Activated naive CD4-positive, alpha-beta T cell treated with anti-CD3 and anti-CD28 coated beads, Interleukin-2, amount 50 U/mL, for 24 hours (primary cell): ENCODE results near the gene RSRC2.
A peak's percentile ranks its signal among the peaks of the same experiment; 100 is the strongest.
"Not testable (repeated sequence)": the region's sequence is repeated elsewhere in the genome, so short reads cannot be mapped to it uniquely, and the experiment has no call there.

Experiments used
- H3K27ac Mint-ChIP-seq: one replicate; pipeline ENCODE4 v1.8.0; 2021; ENCODE audit warnings: mild to moderate bottlenecking, mixed read lengths
- H3K27me3 Mint-ChIP-seq: one replicate; pipeline ENCODE4 v1.8.0; 2021; ENCODE audit warnings: mixed read lengths
- H3K36me3 Mint-ChIP-seq: one replicate; pipeline ENCODE4 v1.8.0; 2021; ENCODE audit warnings: mixed read lengths
- H3K4me1 Mint-ChIP-seq: one replicate; pipeline ENCODE4 v1.8.0; 2021; ENCODE audit warnings: mixed read lengths
- H3K4me3 Mint-ChIP-seq: one replicate; pipeline ENCODE4 v1.8.0; 2021; ENCODE audit warnings: mild to moderate bottlenecking, mixed read lengths
- H3K9me3 Mint-ChIP-seq: one replicate; pipeline ENCODE4 v1.8.0; 2021; ENCODE audit warnings: mixed read lengths

The RSRC2 gene

GRCh38 chr12:122528582-122528981 is 1.8 kb upstream of the RSRC2 start:
- Mint-ChIP-seq H3K9me3 (no peaks in the 10 kb centered on the region), H3K27ac (no peak overlapping the region), H3K4me3 (no peak overlapping the region), H3K27me3 (no peaks in the 10 kb centered on the region), H3K4me1 (peaks cover 9% of the 10 kb centered on the region), H3K36me3 (peaks cover 9% of the 10 kb centered on the region)

- H3K9me3 Mint-ChIP-seq: no peaks in the 10 kb centered on the region
- H3K36me3 Mint-ChIP-seq: peaks cover 12% of the 10 kb centered on the region
- H3K27me3 Mint-ChIP-seq: no peaks in the 10 kb centered on the region
- H3K4me3 Mint-ChIP-seq: no peak overlapping the region
- no peak overlapping the region for H3K27ac Mint-ChIP-seq
- H3K4me1 Mint-ChIP-seq: peaks cover 17% of the 10 kb centered on the region
Measured at GRCh38 chr12:122527478-122527944, 775 bp upstream of the RSRC2 start.

GRCh38 chr12:122523846-122524718 is 2.7 kb downstream of the RSRC2 start:
- peak overlapping the region; percentile 80 for H3K27ac Mint-ChIP-seq
- H3K27me3 Mint-ChIP-seq: no peaks in the 10 kb centered on the region
- peaks cover 26% of the 10 kb centered on the region for H3K36me3 Mint-ChIP-seq
- H3K9me3 Mint-ChIP-seq: no peaks in the 10 kb centered on the region
- peaks cover 46% of the 10 kb centered on the region for H3K4me1 Mint-ChIP-seq
- H3K4me3 Mint-ChIP-seq: peak overlapping the region; percentile 98

GRCh38 chr12:122523280-122523679 is 3.5 kb downstream of the RSRC2 start:
- Mint-ChIP-seq H3K27me3 (no peaks in the 10 kb centered on the region), H3K4me3 (peak overlapping the region; percentile 98), H3K27ac (peak overlapping the region; percentile 80), H3K4me1 (peaks cover 53% of the 10 kb centered on the region), H3K9me3 (no peaks in the 10 kb centered on the region), H3K36me3 (peaks cover 28% of the 10 kb centered on the region)

- Mint-ChIP-seq H3K27me3 (no peaks in the 10 kb centered on the region), H3K36me3 (peaks cover 37% of the 10 kb centered on the region), H3K27ac (peak overlapping the region; percentile 91), H3K9me3 (no peaks in the 10 kb centered on the region), H3K4me3 (peak overlapping the region; percentile 52), H3K4me1 (peaks cover 64% of the 10 kb centered on the region)
Measured at GRCh38 chr12:122520676-122521075, 6.1 kb downstream of the RSRC2 start.

GRCh38 chr12:122519418-122519817 is 7.3 kb downstream of the RSRC2 start:
- Mint-ChIP-seq H3K27me3 (no peaks in the 10 kb centered on the region), H3K4me3 (no peak overlapping the region), H3K9me3 (no peaks in the 10 kb centered on the region), H3K27ac (no peak overlapping the region), H3K4me1 (peaks cover 68% of the 10 kb centered on the region), H3K36me3 (peaks cover 36% of the 10 kb centered on the region)

- no peak overlapping the region for H3K4me3 Mint-ChIP-seq
- H3K36me3 Mint-ChIP-seq: peaks cover 33% of the 10 kb centered on the region
- no peaks in the 10 kb centered on the region for H3K27me3 Mint-ChIP-seq
- peak overlapping the region; percentile 80 for H3K27ac Mint-ChIP-seq
- peaks cover 63% of the 10 kb centered on the region for H3K4me1 Mint-ChIP-seq
- no peaks in the 10 kb centered on the region for H3K9me3 Mint-ChIP-seq
Measured at GRCh38 chr12:122518908-122519307, 7.8 kb downstream of the RSRC2 start.

- Mint-ChIP-seq H3K9me3 (no peaks in the 10 kb centered on the region), H3K4me1 (peaks cover 53% of the 10 kb centered on the region), H3K4me3 (no peak overlapping the region), H3K27ac (peak overlapping the region; percentile 77), H3K27me3 (no peaks in the 10 kb centered on the region), H3K36me3 (peaks cover 29% of the 10 kb centered on the region)
Measured at GRCh38 chr12:122517877-122518276, 8.9 kb downstream of the RSRC2 start.

GRCh38 chr12:122516544-122517361 is 10.0 kb downstream of the RSRC2 start:
- Mint-ChIP-seq H3K27ac (peak overlapping the region; percentile 46), H3K4me3 (no peak overlapping the region), H3K27me3 (no peaks in the 10 kb centered on the region), H3K36me3 (peaks cover 25% of the 10 kb centered on the region), H3K9me3 (no peaks in the 10 kb centered on the region), H3K4me1 (peaks cover 48% of the 10 kb centered on the region)

- Mint-ChIP-seq H3K27me3 (no peaks in the 10 kb centered on the region), H3K27ac (no peak overlapping the region), H3K4me3 (no peak overlapping the region), H3K4me1 (peaks cover 37% of the 10 kb centered on the region), H3K36me3 (peaks cover 19% of the 10 kb centered on the region), H3K9me3 (no peaks in the 10 kb centered on the region)
Measured at GRCh38 chr12:122515275-122515674, 11.5 kb downstream of the RSRC2 start.

GRCh38 chr12:122513660-122514059 is 13.1 kb downstream of the RSRC2 start:
- H3K27ac Mint-ChIP-seq: no peak overlapping the region
- peaks cover 14% of the 10 kb centered on the region for H3K36me3 Mint-ChIP-seq
- no peak overlapping the region for H3K4me3 Mint-ChIP-seq
- no peaks in the 10 kb centered on the region for H3K9me3 Mint-ChIP-seq
- peaks cover 23% of the 10 kb centered on the region for H3K4me1 Mint-ChIP-seq
- no peaks in the 10 kb centered on the region for H3K27me3 Mint-ChIP-seq

GRCh38 chr12:122513028-122513427 is 13.7 kb downstream of the RSRC2 start:
- Mint-ChIP-seq H3K36me3 (peaks cover 14% of the 10 kb centered on the region), H3K4me1 (peaks cover 20% of the 10 kb centered on the region)
- not testable (repeated sequence) for H3K27me3 Mint-ChIP-seq, H3K4me3 Mint-ChIP-seq, H3K27ac Mint-ChIP-seq, H3K9me3 Mint-ChIP-seq

- Mint-ChIP-seq H3K36me3 (peaks cover 6% of the 10 kb centered on the region), H3K27ac (peak overlapping the region; percentile 8), H3K4me3 (no peak overlapping the region), H3K9me3 (no peaks in the 10 kb centered on the region), H3K27me3 (no peaks in the 10 kb centered on the region), H3K4me1 (peaks cover 4% of the 10 kb centered on the region)
Measured at GRCh38 chr12:122508163-122508562, 18.6 kb downstream of the RSRC2 start.

- Mint-ChIP-seq H3K27ac (no peak overlapping the region), H3K4me3 (no peak overlapping the region), H3K36me3 (peaks cover 6% of the 10 kb centered on the region), H3K27me3 (no peaks in the 10 kb centered on the region), H3K4me1 (peaks cover 9% of the 10 kb centered on the region), H3K9me3 (no peaks in the 10 kb centered on the region)
Measured at GRCh38 chr12:122506393-122506938, 20.3 kb downstream of the RSRC2 start.

- no peak overlapping the region for H3K4me3 Mint-ChIP-seq
- no peaks in the 10 kb centered on the region for H3K9me3 Mint-ChIP-seq
- H3K27me3 Mint-ChIP-seq: no peaks in the 10 kb centered on the region
- peaks cover 6% of the 10 kb centered on the region for H3K36me3 Mint-ChIP-seq
- no peak overlapping the region for H3K27ac Mint-ChIP-seq
- H3K4me1 Mint-ChIP-seq: peaks cover 18% of the 10 kb centered on the region
Measured at GRCh38 chr12:122505419-122506051, 21.2 kb downstream of the RSRC2 start.
